Measurements from ENCODE around the gene ABCC2.
"Not testable (repeated sequence)": the region's sequence is repeated elsewhere in the genome, so short reads cannot be mapped to it uniquely, and the experiment has no call there.

The ABCC2 gene

DNA sequence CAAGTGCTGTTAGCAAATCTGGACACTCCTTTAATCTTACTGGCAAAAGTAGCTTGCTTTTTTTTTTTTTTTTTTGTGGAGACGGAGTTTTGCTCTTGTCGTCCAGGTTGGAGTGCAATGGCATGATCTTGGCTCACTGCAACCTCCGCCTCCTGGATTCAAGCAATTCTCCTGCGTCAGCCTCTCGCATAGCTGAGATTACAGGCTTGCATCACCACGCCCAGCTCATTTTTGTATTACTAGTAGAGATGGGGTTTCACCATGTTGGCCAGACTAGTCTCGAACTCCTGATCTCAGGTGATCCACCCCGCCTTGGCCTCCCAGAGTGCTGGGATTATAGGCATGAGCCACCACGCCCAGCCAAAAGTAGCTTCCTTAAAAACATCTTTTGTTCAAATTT lies 112.6 kb downstream of the ABCC2 start:
- not testable (repeated sequence) for DNase-seq (ENCODE audit: low read depth, low spot score)

DNA sequence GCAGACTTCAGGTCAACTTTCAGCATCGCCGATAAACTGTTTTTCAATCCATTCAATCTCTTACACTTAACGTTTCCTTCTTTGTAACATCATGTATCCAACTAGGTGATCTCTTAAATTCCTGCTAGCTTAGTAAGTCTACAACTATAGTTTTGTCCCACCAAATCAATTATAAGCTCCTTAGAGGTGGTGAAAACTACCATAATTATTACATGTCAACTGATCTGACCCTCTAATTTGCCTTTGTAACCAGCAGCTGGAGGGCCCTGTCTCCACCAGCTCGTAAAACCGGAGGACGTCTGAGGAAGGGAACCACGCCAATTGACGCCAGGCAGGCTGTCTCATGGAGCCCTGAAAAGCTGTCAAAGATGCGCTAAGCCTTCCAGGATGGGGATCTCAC lies 113.4 kb downstream of the ABCC2 start:
- DNase-seq (ENCODE audit: low read depth, low spot score), result no peak
